NCI-H2227 (cell line): ENCODE data around the gene ASF1B.
"Not testable (repeated sequence)": the region's sequence is repeated elsewhere in the genome, so short reads cannot be mapped to it uniquely, and the experiment has no call there.

Source experiments
- DNase-seq: peaks from one replicate; lab custom pipeline; 2025; ENCODE audit not compliant: unreplicated experiment; lab: John Stamatoyannopoulos, UW

ASF1B gene

DNA sequence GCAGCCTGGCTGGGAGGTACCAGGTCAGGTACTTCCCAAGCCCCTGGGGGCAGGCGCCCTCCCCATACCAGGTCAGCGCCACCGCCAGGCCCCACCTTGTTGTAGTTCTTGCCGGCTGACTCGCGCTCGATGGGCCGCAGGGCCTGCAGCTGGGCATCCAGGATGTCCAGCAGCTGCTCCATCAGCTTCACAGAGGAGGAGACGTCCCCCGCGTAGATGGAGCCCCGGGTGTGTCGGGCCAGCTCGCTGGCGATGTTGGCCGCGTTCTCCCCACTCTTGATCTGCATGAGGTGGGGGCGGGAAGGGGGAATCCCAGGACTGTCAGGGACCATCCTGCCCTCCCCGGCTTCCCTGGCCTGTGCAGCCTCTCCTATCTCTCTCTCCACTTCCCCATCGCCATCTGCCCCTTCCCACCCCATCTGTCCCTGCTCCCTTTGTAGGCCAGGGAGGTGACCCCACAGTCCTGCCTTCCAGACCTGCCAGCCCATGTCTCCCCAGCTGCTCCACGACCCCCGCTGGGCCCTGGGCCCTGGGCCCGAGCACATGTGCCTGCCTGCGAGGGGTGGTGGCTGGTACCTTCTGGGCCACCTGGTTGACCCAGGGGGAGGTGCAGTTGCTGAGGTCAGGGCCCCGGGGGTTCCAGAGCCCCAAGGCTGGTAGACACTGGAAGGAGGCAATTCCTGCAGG lies 23.8 kb upstream of the ASF1B start:
- DNase-seq, result no peak

DNA sequence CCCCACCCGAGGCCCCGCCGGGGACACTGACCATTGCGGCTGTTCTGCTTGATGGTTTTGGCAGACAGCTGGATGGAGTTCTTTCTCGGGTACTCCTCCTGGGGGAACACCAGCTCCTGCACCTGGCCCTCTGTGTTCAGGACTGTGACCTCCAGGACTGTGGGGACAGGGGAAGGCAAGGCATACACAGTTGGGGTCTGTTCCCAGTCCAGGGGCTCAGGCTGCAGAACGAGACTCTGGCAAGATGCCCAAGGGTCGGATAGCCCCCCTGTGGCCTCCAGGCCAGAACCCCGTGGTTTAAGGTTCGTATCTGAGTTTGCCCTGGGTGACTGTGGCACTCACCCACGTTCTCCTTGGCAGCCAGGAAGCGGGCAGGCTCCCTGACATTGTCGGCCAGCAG lies 22.7 kb upstream of the ASF1B start:
- no peak for DNase-seq

DNA sequence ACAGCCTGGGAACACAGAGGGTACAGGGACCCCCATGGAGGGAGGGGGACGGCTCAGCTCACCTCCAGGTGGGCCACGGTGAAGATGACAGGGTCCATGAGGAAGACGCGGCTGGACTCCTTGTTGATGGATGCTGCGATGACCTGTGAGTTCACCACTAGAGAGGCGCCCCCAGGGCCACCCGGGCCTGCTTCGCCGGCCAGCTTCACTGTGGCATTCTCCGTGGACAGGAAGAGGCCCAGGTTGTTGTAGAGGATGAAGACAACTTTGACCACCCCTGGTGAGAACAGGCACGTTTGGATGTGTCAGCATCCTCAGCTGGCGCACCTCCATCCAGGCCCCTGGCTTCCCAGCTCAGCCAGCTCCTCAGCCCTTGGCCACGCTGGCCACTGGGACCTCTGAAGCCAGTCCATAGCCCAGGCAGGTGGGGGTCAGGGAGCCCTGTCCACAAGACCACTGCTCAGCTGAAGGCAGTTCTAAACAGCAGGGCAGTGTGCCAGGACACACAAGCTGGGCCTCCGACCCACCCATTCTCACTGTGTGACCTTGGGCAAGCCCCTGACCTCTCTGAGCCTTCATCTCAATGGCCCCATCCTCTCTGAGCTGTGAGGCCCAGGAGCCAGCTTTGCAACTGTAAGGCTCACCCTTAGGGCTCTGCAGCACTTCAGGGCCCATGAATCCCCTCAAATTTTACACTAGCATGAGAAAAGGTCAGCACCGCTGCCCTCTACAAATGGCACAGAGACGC lies 22.1 kb upstream of the ASF1B start:
- DNase-seq, result no peak

DNA sequence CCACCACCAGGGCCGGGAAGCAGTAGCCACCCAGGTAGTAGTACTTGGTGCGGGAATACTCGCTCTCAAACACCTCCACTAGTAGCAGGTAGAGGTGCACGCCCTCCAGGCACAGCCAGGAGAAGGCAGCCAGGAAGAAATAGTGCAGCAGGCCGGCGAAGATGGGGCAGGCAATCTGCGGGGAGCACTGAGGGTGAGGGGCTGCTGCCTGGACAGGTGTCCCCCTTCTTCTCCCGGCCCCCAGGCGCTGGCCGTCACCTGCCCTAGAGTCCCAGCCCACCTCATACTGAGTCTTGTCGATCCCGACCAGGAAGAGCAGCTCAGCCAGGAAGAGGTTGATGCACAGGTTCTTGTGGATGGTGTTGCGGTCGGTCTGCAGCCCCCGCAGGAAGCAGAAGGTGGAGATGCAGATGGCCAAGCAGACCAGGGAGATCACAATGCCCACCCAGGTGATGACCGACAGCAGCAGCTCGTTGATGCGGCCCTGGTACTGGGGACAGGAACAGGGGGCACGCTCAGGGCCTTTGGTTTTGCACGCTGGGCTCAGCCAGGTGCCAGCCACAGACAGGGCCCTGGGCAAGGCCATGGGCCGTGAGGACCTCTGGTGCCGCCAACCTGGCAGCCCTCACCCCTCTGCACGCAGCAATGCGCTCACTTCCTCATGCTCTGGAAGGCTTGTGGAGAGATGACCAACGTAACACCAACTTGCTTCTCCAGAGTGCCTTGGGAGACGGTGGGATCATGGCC lies 20.8 kb upstream of the ASF1B start:
- no peak for DNase-seq

DNA sequence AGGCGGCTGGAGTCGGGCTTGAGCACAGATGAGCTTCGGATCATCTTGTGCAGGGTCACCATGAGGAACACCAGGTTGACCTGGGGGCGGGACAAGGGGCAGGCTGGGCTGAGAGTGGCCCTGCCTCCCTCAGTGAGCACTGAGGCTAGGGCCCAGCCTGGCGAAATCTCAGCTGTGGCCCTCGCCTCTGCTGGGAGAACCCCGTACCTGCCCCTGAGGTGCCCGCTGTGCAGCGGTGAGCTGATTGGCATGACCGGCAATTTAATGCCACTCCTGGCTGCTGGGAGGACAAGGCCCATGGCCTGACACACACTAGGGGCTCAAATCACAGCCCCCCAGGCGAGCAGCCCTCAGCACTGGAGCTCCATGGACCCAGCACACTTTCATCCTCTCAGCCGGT lies 19.7 kb upstream of the ASF1B start:
- no peak for DNase-seq

DNA sequence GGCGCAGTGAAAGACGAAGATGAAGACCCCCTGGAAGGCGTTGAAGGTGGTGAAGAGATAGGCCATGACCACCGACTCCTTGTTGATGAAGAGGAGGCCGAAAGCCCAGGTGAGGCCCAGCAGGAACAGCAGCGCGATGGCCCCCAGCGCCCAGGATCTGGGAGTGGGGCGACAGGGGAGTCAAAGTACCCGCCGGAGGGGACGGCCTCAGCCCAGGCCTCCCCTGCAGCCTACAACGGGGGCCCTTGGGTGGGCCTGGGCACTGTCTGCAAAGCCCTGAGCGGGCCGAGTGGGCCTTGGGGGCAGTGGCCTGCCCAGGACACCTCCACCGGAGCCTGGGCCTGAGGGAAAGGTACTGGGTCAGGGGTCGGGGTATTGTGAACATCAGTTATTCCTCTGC lies 19.0 kb upstream of the ASF1B start:
- no peak for DNase-seq

DNA sequence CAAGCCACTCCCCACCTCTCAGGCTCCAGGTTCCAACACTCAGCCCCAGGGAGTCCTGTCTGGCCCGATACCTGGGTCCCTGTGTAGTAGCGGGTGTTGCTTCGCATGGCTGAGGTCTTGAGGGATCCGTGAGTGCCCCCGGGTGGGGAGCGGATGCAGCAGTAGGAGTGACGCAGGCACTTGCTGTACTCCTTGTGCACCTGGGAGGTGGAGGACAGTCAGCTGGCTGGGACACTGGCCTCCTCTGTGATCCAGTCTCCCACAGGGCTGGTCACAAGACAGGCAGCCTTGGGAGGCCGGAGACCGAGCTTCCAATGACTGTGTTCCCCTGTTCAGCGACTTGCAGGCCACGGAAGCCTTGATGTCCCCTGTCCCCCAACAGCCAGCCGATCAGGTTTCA lies 16.3 kb upstream of the ASF1B start:
- DNase-seq, result no peak

DNA sequence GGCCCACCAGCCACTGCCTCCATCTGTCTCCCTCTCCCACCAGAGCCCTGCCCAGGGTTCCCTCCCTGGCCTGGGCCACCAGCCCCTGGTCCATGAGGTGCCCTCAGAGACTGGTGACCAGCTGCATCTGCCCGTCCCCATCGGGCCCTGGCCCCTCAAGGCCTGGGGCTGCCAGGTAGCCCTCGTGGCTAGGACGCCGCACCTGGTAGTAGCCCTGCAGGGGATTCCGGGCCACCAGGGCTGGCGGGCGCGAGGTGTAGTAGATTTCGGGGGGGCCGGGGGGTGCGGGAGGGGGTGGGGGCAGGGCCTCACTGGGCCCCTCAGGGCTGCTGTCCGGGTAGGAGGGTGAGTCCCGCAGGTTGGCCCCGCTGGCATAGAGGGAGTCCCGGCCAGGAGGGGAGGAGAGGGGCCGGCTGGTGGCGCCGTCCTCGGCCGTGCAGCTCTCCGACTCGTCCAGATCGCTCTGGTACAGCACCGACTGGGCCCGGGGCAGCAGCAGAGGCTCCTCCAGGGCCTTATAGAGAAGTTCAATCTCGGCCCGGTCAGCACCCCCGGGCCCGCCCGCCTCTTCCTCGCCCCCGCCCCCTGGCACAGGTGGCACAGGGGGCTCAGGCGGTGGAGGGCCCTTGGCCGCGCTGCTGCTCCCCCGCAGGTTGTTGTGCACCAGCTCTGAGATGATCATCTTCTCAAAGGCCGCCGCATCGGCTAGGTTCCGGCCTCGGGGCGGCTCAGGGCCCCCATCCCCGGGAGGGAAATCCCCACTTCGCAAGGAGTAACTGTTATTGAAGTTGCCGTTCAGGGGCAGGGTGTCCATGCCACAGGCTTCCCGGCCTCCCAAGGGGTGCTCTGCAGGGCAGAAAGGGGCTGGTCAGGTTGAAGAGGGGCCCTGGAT lies 14.6 kb upstream of the ASF1B start:
- DNase-seq, result no peak

DNA sequence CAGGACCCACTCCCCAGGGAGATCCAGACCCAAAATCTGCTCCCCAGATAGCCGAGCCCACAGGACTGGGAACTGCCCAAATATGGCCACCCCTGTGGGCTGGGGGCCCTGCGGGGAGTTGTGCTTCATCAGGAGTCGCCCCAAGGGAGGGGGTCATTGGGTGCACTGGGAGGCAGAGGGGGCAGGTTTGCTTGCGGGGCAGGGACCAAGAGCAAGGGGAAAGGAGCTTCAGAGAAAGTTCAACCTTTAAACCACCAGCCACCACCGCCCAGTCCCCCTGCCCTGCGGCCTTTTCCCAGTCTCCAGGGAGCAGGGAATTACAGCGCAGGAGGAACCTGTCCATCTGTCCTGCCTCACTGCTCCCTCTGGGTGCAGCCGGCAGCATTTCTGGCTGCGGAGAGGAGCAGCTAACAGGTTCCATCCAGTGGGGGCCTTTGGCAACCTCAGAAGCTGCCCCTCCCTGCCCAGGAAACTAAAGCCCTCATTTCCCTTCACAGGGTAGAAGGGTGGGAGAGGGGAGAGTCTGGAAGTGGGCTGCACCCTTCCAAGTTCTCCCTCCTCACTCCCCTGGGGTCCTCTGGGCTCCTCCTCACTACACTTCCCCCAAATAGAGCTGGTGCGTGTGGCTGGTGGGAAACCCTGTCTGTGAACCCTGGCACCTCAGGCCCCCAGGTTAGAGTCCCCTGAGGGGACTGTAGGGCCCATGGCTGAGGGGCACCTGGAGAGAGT lies 13.8 kb upstream of the ASF1B start:
- no peak for DNase-seq

DNA sequence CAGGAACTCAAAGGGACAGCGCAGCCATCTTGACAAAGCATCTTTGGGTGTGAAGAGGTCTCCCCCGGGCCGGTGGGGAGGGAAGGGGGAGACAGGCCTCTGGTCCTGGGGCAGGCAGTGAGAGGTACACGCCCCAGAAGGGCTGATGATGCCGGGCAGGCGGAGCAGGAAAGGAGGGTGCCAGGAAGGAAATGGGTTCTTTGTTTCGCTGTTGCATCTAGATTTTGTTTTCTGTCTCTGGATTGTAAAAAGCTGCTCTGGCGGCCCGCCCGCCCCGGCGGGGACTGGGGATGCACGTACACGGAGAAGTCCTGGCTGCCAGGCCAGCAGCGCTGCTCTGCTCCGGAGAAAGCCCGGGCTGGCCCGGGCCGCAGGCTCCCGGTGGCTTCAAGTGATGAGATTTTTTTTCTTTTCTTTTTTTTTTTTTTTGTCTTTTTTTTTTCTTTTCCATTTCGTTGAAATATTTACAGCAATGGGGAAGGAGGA lies 13.2 kb upstream of the ASF1B start:
- no peak for DNase-seq

DNA sequence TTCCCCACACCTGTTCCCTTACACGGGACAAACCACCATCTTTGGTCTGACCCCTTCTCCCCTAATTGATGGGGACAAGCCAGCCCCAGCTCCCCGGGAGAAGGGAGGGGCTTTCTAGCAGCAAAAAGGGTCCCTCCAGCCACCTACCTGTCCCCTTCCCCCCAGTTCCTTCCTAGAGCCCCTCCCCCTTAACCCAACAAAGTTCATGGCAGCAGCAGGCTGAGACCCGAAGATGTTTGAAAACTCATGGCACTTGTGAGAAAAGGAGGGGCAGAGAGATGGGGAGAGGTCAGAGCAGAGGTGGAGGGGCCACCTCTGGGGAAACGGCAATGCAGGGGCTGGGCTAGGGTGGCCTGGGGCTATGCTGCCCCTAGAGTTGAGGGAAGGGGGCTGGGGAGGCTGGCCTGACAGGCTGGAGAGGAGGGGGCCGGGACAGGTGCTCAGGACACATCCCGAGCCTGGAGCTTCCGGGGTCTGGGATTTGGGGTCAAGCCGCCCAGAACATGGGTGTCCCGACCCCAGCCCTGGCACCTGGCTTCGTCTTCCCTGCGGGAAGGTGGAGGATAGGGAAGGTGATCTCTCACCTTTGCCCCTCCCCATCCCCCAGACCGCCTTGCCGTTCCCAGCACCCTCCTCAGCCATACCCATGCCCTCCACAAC lies 12.5 kb upstream of the ASF1B start:
- DNase-seq, result no peak

DNA sequence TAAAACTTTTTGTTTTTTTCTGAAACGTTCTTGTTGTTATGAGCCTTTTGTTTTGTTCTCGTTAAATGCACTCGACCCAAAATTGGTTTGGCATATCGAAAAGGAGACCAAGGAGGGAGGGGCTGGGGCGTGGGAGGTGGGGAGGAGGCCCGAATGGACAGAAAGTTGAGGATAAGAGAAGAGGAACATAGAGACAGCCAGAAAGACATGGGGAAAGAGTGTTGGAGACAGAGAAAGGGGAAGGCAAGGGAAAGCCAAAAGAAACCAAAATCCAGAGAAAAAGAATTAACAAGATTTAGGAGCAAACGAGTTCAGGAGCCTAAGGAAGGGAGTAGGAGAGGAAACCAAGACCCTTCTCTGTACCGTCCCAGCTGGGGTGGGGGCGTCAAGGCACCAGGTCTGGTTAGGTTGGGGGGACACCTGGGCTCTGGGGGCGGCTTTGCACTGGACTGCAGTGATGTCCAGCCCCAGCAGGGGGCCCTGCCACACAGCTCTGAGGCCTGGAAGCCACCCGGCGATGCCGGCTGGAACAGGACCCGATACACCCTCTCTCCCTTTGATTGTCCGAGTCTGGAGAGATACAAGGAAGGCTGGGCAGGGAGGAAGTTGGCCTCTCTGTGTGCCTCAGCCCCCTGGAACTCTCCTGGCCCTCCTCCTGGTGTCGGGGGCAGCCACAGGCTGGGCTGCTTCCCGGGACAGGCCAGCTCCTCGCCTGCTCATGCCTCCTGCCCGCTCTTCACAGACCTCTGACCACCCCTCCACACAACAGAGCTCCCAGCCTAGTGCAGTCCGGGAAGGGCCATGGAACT lies 11.6 kb upstream of the ASF1B start:
- peak; percentile 59 for DNase-seq

DNA sequence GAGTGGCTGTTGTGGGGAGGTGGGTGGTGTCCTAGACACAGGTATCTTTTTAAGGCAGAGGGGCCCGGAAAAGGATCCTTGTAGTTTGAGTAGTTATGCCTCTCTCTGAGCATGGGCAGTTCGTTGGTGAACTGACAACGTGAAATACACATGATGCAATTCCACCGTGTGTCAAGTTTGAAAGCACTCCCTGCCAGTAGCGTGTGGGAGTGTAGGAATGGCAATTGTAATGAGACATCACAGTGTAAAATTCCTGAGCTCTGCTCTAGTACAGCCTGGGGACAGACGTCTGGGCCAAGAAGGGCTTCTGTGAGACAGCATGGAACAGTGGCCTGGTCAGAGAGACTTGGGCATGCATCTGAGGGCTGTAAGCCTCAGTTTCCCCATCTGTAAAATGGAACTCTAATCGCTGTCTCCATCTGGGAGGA lies 10.4 kb upstream of the ASF1B start:
- DNase-seq, result no peak

DNA sequence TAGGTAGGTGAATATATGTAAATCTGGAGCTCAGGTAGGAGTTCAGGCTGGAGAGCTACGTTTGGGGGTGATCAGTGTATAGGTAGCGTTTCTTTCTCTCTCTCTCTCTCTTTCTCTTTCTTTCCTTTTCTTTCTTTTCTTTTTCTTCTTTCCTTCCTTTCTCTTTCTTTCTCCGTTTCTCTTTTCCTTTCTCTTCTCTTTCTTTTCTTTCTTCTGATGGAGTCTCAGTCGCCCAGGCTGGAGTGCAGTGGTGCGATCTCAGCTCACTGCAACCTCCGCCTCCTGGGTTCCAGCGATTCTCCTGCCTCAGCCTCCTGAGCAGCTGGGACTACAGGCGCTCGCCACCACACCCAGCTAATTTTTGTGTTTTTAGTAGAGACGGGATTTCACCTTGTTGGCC lies 9.8 kb upstream of the ASF1B start:
- not testable (repeated sequence) for DNase-seq

DNA sequence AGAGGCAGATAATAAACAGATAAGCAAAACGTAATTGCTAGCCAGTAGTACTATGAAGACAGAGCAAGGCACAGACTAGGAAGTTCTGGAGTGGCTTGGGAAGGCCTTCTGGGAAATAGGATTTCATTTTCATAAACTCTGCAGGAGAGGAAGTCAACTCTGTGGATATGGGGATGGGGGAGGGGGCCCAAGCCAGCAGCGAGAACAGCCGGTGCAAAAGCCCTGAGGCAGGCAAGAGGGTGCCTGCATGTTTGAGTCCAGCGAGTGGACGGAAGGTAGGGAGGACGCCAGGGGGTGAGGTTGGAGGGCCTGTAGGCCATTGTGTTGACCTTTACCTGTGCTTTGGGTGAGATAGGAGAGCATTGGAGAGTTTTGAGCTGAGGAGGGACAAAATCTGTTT lies 9.0 kb upstream of the ASF1B start:
- no peak for DNase-seq

DNA sequence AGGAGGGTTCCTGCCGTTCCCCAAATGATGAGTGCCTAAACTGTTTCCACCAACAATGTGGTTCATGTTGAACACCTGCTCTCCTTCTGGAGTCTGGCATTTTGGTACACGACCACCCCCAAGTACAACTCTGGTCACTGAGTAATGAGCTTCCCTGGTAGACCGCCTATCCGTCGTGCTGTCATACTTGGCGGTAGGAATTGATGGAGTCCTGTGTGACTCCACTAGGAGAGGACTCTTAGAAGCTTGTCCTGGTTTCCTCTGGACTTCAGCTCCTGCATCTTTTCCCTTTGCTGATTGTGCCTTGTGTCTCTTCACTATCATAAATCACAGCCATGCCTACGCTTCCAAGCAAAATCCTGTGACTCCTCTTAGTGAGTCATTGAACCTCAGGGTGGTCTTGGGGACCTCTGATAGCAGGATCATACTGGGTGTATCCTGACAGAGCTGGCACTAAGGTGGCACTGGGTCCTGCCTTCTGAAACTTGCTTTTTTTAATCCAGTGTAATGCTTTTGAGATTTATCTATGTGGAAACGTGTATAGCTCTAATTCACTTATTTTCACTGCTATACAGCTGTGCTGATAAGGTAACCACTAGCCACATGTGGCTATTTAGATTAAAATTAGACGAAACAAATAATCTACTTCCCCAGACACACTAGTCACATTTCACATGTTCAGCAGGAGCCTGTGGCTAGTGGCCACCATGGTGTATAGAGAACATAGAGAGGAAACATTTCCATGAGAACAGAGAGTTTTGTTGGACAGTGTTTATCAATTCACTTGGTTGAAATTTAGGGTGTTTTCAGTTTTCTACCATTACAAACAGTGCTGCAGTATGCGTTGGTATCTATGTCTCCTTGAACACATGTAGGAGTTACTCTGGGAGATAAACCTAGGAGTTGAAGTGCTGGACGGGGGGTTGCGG lies 6.1 kb upstream of the ASF1B start:
- DNase-seq, result no peak

DNA sequence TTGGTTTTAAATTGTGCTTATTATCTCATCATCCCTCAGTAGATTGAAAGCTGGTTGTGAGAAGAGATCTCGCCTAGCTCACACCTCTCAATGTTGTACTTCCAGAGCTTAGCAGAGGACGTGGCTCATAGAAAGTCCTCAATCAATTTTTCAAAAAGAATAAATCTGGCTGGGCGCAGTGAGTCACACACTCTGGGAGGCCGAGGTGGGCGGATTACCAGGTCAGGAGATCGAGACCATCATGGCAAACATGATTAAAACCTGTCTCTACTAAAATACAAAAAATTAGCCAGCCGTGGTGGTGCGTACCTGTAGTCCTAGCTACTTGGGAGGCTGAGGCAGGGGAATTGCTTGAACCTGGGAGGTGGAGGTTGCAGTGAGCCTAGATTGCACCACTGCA lies 4.7 kb upstream of the ASF1B start:
- DNase-seq, result no peak

DNA sequence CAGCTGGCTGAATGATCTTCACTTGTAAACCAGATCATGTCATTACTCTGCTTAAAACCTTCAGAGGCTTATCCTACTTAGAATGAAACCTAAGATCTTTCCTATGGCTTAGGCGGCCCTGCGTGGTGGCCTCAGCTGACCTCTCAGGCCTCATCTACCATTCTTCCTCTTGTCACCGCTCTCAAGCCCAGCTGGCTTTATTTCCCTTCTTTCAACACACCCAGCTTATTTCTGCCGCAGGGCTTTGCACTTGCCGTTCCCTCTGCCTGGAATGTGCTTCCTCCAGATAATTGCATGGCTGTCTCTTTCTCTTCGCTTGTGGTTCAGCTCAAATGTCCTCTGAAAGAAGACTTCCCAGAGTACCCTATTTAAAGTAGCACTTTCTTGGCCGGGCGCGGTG lies 3.6 kb upstream of the ASF1B start:
- DNase-seq, result no peak
